Measurements from ENCODE around the gene EPX. TPM values are rescaled to one million over a fixed set of nuclear protein-coding genes. Genes with fewer than 3 reads are reported as not detected.

The EPX gene
- total and polyA plus RNA-seq, 3 experiments from 2014 or later, result not detected

- no peak overlapping the region for H3K4me3 ChIP-seq (ENCODE audit: low read length)
- Mint-ChIP-seq H3K27ac (no peak overlapping the region), H3K27me3 (peaks cover 4 to 25% of the 10 kb centered on the region in 2 donors), H3K4me3 (no peak overlapping the region), H3K36me3 (peaks cover 0 to 2% (median 0%) of the 10 kb centered on the region in 3 donors), H3K9me3 (no peaks in the 10 kb centered on the region), H3K4me1 (peaks cover 0 to 3% (median 3%) of the 10 kb centered on the region in 3 donors)
- H3K36me3 ChIP-seq (ENCODE audit: insufficient read depth, low read length), result no peaks in the 10 kb centered on the region
- no peaks in the 10 kb centered on the region for H3K4me1 ChIP-seq (ENCODE audit: insufficient read depth, low read length)
- POLR2A ChIA-PET, result interaction anchor here (0.6 kb wide), 1 partner anchor 294 kb away, joined by 4 read pairs; no protein-coding TSS in a partner anchor
- CTCF ChIA-PET, result interaction anchor here (0.7 to 1.9 kb wide), 17 partner anchors 9 to 217 kb away, joined by 3 to 9 read pairs (median 3); partner anchors contain the start of genes EPX and RNF43
- no peak overlapping the region for H3K27ac ChIP-seq (ENCODE audit: low read depth, low read length)
- H3K9me3 ChIP-seq (ENCODE audit: low read length), result no peaks in the 10 kb centered on the region
- no peaks in the 10 kb centered on the region for H3K27me3 ChIP-seq (ENCODE audit: insufficient read depth, low read length, poor library complexity, severe bottlenecking)
- peak; percentile 18 to 70 (median 28) for DNase-seq
Measured at GRCh38 chr17:58200024-58200633, 7.6 kb downstream of the EPX start.

- Histone ChIP-seq H3K27ac (ENCODE audit: low read depth, low read length) (no peak overlapping the region), H3K9me3 (ENCODE audit: low read length) (no peaks in the 10 kb centered on the region), H3K27me3 (ENCODE audit: insufficient read depth, low read length, poor library complexity, severe bottlenecking) (no peaks in the 10 kb centered on the region), H3K4me3 (ENCODE audit: low read length) (no peak overlapping the region), H3K4me1 (ENCODE audit: insufficient read depth, low read length) (no peaks in the 10 kb centered on the region), H3K36me3 (ENCODE audit: insufficient read depth, low read length) (no peaks in the 10 kb centered on the region)
- H3K27ac Mint-ChIP-seq, result no peak overlapping the region
- H3K27me3 Mint-ChIP-seq, result peaks cover 2 to 14% of the 10 kb centered on the region in 2 donors
- no peak overlapping the region for H3K4me3 Mint-ChIP-seq
- peaks cover 0 to 22% (median 0%) of the 10 kb centered on the region in 3 donors for H3K36me3 Mint-ChIP-seq
- CTCF ChIA-PET, result no interaction called here
- no peaks in the 10 kb centered on the region for H3K9me3 Mint-ChIP-seq
- peaks cover 0 to 3% (median 3%) of the 10 kb centered on the region in 3 donors for H3K4me1 Mint-ChIP-seq
- POLR2A ChIA-PET, result no interaction called here
- DNase-seq, result no peak
Measured at GRCh38 chr17:58202859-58203258, 10.3 kb downstream of the EPX start.

GRCh38 chr17:58204796-58205195, 12.3 kb downstream of the EPX start:
- ChIA-PET CTCF (interaction anchor here (1.8 kb wide), 1 partner anchor 9 kb away, joined by 5 read pairs; no protein-coding TSS in a partner anchor), POLR2A (no interaction called here)
- H3K9me3 ChIP-seq (ENCODE audit: low read length), result no peaks in the 10 kb centered on the region
- H3K36me3 ChIP-seq (ENCODE audit: insufficient read depth, low read length), result peaks cover 3% of the 10 kb centered on the region
- peaks cover 0 to 3% (median 3%) of the 10 kb centered on the region in 3 donors for H3K4me1 Mint-ChIP-seq
- no peak overlapping the region for H3K27ac Mint-ChIP-seq
- H3K36me3 Mint-ChIP-seq, result peaks cover 0 to 37% (median 8%) of the 10 kb centered on the region in 3 donors
- no peak overlapping the region for H3K4me3 Mint-ChIP-seq
- DNase-seq, result no peak
- no peak overlapping the region for H3K4me3 ChIP-seq (ENCODE audit: low read length)
- H3K27me3 Mint-ChIP-seq, result peaks cover 0 to 3% of the 10 kb centered on the region in 2 donors
- H3K4me1 ChIP-seq (ENCODE audit: insufficient read depth, low read length), result no peaks in the 10 kb centered on the region
- H3K9me3 Mint-ChIP-seq, result no peaks in the 10 kb centered on the region
- H3K27ac ChIP-seq (ENCODE audit: low read depth, low read length), result no peak overlapping the region
- no peaks in the 10 kb centered on the region for H3K27me3 ChIP-seq (ENCODE audit: insufficient read depth, low read length, poor library complexity, severe bottlenecking)

GRCh38 chr17:58205936-58206335, 13.4 kb downstream of the EPX start:
- no peak overlapping the region for H3K4me3 Mint-ChIP-seq
- no peak for DNase-seq
- H3K27ac Mint-ChIP-seq, result peak overlapping the region in 1 of 8 donors; percentile 92
- Histone ChIP-seq H3K9me3 (ENCODE audit: low read length) (no peaks in the 10 kb centered on the region), H3K4me3 (ENCODE audit: low read length) (no peak overlapping the region), H3K4me1 (ENCODE audit: insufficient read depth, low read length) (no peaks in the 10 kb centered on the region), H3K36me3 (ENCODE audit: insufficient read depth, low read length) (peaks cover 3% of the 10 kb centered on the region), H3K27ac (ENCODE audit: low read depth, low read length) (no peak overlapping the region), H3K27me3 (ENCODE audit: insufficient read depth, low read length, poor library complexity, severe bottlenecking) (no peaks in the 10 kb centered on the region)
- no peaks in the 10 kb centered on the region for H3K9me3 Mint-ChIP-seq
- no peaks in the 10 kb centered on the region for H3K27me3 Mint-ChIP-seq
- no peaks in the 10 kb centered on the region for H3K4me1 Mint-ChIP-seq
- ChIA-PET CTCF (interaction anchor here (1.8 kb wide), 1 partner anchor 8 kb away, joined by 5 read pairs; no protein-coding TSS in a partner anchor), POLR2A (no interaction called here)
- peaks cover 0 to 48% (median 13%) of the 10 kb centered on the region in 3 donors for H3K36me3 Mint-ChIP-seq

GRCh38 chr17:58207451-58207850, 14.9 kb downstream of the EPX start:
- peaks cover 9% of the 10 kb centered on the region for H3K36me3 ChIP-seq (ENCODE audit: insufficient read depth, low read length)
- H3K4me3 ChIP-seq (ENCODE audit: low read length), result no peak overlapping the region
- no peak overlapping the region for H3K27ac ChIP-seq (ENCODE audit: low read depth, low read length)
- Mint-ChIP-seq H3K4me1 (no peaks in the 10 kb centered on the region), H3K27me3 (no peaks in the 10 kb centered on the region), H3K36me3 (peaks cover 0 to 59% (median 17%) of the 10 kb centered on the region in 3 donors), H3K4me3 (no peak overlapping the region), H3K9me3 (no peaks in the 10 kb centered on the region), H3K27ac (peak overlapping the region in 1 of 8 donors; percentile 17)
- no peak for DNase-seq
- ChIA-PET CTCF (no interaction called here), POLR2A (no interaction called here)
- H3K9me3 ChIP-seq (ENCODE audit: low read length), result no peaks in the 10 kb centered on the region
- H3K4me1 ChIP-seq (ENCODE audit: insufficient read depth, low read length), result no peaks in the 10 kb centered on the region
- no peaks in the 10 kb centered on the region for H3K27me3 ChIP-seq (ENCODE audit: insufficient read depth, low read length, poor library complexity, severe bottlenecking)

- Histone ChIP-seq H3K4me1 (ENCODE audit: insufficient read depth, low read length) (no peaks in the 10 kb centered on the region), H3K27ac (ENCODE audit: low read depth, low read length) (no peak overlapping the region), H3K36me3 (ENCODE audit: insufficient read depth, low read length) (peaks cover 18% of the 10 kb centered on the region), H3K27me3 (ENCODE audit: insufficient read depth, low read length, poor library complexity, severe bottlenecking) (no peaks in the 10 kb centered on the region), H3K9me3 (ENCODE audit: low read length) (no peaks in the 10 kb centered on the region), H3K4me3 (ENCODE audit: low read length) (no peak overlapping the region)
- peak overlapping the region in 2 of 8 donors; percentile 4 to 84 for H3K27ac Mint-ChIP-seq
- H3K36me3 Mint-ChIP-seq, result peaks cover 0 to 68% (median 19%) of the 10 kb centered on the region in 3 donors
- CTCF ChIA-PET, result no interaction called here
- H3K9me3 Mint-ChIP-seq, result no peaks in the 10 kb centered on the region
- POLR2A ChIA-PET, result no interaction called here
- H3K4me3 Mint-ChIP-seq, result no peak overlapping the region
- DNase-seq, result no peak
- no peaks in the 10 kb centered on the region for H3K4me1 Mint-ChIP-seq
- H3K27me3 Mint-ChIP-seq, result no peaks in the 10 kb centered on the region
Measured at GRCh38 chr17:58208344-58208743, 15.8 kb downstream of the EPX start.

GRCh38 chr17:58210922-58211321, 18.4 kb downstream of the EPX start:
- Histone ChIP-seq H3K27me3 (ENCODE audit: insufficient read depth, low read length, poor library complexity, severe bottlenecking) (no peaks in the 10 kb centered on the region), H3K9me3 (ENCODE audit: low read length) (no peaks in the 10 kb centered on the region), H3K4me3 (ENCODE audit: low read length) (no peak overlapping the region), H3K4me1 (ENCODE audit: insufficient read depth, low read length) (no peaks in the 10 kb centered on the region), H3K27ac (ENCODE audit: low read depth, low read length) (no peak overlapping the region), H3K36me3 (ENCODE audit: insufficient read depth, low read length) (peaks cover 24% of the 10 kb centered on the region)
- Mint-ChIP-seq H3K27me3 (no peaks in the 10 kb centered on the region), H3K9me3 (no peaks in the 10 kb centered on the region), H3K4me3 (no peak overlapping the region), H3K36me3 (peaks cover 0 to 82% (median 22%) of the 10 kb centered on the region in 3 donors), H3K4me1 (no peaks in the 10 kb centered on the region), H3K27ac (no peak overlapping the region)
- POLR2A ChIA-PET, result no interaction called here
- CTCF ChIA-PET, result no interaction called here
- DNase-seq, result no peak

- H3K27ac Mint-ChIP-seq, result peak overlapping the region in 1 of 8 donors; percentile 19
- no peaks in the 10 kb centered on the region for H3K27me3 ChIP-seq (ENCODE audit: insufficient read depth, low read length, poor library complexity, severe bottlenecking)
- H3K9me3 Mint-ChIP-seq, result no peaks in the 10 kb centered on the region
- POLR2A ChIA-PET, result no interaction called here
- peaks cover 15% of the 10 kb centered on the region for H3K4me1 ChIP-seq (ENCODE audit: insufficient read depth, low read length)
- peaks cover 0 to 1% of the 10 kb centered on the region in 2 donors for H3K27me3 Mint-ChIP-seq
- CTCF ChIA-PET, result interaction anchor here (1.3 to 2.4 kb wide), 3 partner anchors 15 to 272 kb away, joined by 3 to 9 read pairs (median 4); partner anchors contain the start of gene HSF5
- peaks cover 21% of the 10 kb centered on the region for H3K36me3 ChIP-seq (ENCODE audit: insufficient read depth, low read length)
- peaks cover 0 to 54% (median 10%) of the 10 kb centered on the region in 3 donors for H3K36me3 Mint-ChIP-seq
- no peak overlapping the region for H3K4me3 ChIP-seq (ENCODE audit: low read length)
- peaks cover 16 to 24% (median 18%) of the 10 kb centered on the region in 3 donors for H3K4me1 Mint-ChIP-seq
- no peaks in the 10 kb centered on the region for H3K9me3 ChIP-seq (ENCODE audit: low read length)
- no peak overlapping the region for H3K27ac ChIP-seq (ENCODE audit: low read depth, low read length)
- no peak for DNase-seq
- peak overlapping the region in 1 of 7 donors; percentile 31 for H3K4me3 Mint-ChIP-seq
Measured at GRCh38 chr17:58215685-58216084, 23.2 kb downstream of the EPX start.
